Lower leg skin (tissue), 3 donors: ENCODE measurements around the gene REV3L.

Experiments
- POLR2A ChIP-seq, 2 donors: fragments of 450-650 bp; IDR thresholded peaks; one replicate each; pipeline ENCODE4 v1.6.1; 2016 to 2017; ENCODE audit warnings: antibody characterized with exemption in 2 of 2, mild to moderate bottlenecking in 1 of 2, moderate library complexity in 1 of 2
- TF ChIP-seq, protein P1 (sequence below), 3 donors: fragments of 450-650 bp; IDR thresholded peaks; one replicate each; pipeline ENCODE4 v1.5.1; 2016; ENCODE audit warnings: antibody characterized with exemption in 3 of 3, mild to moderate bottlenecking in 3 of 3, moderate library complexity in 2 of 3

DNA sequence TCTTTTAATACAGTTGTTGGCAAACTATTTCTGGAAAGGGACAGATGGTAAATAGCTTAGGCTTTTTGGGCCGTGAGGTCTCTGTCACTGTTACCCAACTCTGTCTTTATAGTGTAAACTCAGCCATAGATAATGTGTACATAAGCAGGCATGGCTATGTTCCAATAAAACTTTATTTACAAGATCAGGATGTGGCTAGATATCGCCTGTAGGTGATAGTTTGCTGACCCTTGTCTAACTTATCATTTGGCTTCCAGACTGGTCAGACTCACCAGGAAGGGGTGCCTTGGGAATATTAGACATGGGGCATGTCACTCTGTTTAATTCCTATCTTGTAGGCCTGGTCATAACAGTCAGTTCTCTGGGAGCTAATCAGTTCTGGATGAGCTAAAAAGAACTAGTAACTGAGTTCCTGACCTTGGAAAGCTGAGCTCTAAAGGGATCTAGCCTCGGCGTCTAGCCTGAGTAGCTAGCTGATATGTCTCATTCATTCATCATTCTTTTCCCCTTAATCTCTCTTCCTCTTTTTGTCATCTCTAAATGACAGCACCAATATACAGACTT lies 232.1 kb downstream of the REV3L start:
- TF ChIP-seq POLR2A (IDR thresholded peaks at IDR 0.05): no peak
- TF ChIP-seq, protein P1, sequence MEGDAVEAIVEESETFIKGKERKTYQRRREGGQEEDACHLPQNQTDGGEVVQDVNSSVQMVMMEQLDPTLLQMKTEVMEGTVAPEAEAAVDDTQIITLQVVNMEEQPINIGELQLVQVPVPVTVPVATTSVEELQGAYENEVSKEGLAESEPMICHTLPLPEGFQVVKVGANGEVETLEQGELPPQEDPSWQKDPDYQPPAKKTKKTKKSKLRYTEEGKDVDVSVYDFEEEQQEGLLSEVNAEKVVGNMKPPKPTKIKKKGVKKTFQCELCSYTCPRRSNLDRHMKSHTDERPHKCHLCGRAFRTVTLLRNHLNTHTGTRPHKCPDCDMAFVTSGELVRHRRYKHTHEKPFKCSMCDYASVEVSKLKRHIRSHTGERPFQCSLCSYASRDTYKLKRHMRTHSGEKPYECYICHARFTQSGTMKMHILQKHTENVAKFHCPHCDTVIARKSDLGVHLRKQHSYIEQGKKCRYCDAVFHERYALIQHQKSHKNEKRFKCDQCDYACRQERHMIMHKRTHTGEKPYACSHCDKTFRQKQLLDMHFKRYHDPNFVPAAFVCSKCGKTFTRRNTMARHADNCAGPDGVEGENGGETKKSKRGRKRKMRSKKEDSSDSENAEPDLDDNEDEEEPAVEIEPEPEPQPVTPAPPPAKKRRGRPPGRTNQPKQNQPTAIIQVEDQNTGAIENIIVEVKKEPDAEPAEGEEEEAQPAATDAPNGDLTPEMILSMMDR (IDR thresholded peaks at IDR 0.05): no peak
